Hematopoietic multipotent progenitor cell treated with erythropoietin and hydrocortisone succinate and interleukin-3 and kit ligand, for 15 days (in vitro differentiated cells): Measurements from ENCODE around the gene PPP3R1.

ENCODE experiments used
- DNase-seq: peaks from one replicate; pipeline ENCODE4 v3.0.0-alpha.2; 2015; ENCODE audit warnings: low spot score

PPP3R1 gene, protein sequence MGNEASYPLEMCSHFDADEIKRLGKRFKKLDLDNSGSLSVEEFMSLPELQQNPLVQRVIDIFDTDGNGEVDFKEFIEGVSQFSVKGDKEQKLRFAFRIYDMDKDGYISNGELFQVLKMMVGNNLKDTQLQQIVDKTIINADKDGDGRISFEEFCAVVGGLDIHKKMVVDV

DNA sequence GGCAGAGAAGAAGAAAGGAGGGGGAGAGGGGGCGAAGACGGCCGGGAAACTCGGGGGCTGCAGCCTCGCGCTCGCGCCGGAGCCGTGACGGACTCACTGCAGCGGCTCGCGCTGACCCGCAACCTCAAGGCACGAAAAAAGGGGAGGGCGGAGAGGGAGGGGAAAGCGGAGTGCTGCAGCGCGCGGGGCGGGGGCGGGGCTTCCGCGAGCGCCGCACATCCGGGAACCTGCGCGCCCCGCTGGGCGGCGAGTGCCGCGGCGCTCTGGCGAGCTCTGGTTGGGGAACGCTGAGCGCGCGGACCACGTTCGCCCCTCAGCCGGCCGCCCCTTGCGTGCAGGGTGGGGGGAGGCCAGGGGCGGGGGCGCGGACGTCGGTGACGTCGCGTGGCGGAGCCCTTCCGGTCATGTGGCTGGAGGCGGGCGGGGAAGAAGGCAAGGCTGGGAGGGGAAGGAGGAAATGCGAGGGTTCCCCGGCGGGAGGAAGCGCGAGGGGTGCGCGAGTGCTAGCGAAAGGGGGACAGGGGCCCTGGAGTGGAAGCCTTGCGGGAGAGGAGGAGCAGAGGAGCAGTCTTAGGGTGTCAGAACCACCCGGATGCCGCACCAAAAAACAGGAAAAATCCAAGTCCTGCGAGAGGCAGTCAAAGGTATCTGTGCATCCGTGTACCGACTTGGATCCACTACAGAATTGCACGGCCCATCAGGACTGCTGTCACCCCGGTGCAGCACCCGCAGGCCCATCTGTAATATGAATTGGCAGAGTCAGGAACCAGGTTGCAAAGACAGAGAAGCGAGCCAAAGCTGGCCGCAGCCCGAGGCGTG, at the start of gene PPP3R1:
TSS of gene PPP3R1 (minus strand) at position 133 of the 819 bp plus-strand sequence. CDS start 405 bp downstream, outside the sequence.
- DNase-seq = peak; percentile 94

DNA sequence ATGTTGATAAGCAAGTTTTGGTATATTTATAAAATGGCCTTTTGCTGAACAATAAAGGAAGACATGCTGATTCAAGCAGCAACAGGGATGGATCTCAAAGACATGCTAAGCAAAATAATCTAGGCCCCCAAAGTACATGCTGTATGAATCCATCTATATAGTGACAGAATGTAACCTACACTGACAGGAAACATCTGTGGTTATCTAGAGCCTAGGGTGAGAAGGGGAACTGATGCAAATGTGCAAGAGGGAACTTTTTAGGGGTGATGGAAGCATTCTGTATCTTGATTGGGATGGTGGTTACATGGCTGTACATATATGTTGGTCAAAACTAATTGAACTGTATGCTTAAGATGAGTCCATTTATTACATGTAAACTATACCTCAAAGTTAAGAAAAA, 43.2 kb upstream of the PPP3R1 start:
- no peak for DNase-seq

DNA sequence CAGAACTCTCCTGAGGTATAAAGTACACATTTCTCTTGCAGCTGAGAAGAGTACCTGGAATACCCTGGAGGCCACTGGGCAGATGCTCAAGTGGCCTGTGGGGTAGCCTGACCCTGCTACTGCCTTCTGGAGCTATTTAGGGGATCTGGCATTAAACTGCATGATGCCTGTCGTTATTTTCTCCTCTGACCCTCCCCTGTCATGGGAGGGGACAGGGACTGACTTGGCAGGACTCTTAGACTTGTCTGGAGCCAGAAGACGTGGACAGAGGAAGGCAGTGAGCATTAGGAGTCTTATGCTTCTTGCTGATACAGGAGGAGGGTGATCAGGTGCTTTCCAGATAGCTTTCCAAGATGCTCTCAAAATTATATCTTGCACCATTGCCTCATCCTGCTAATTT, 42.6 kb upstream of the PPP3R1 start:
- no peak for DNase-seq

DNA sequence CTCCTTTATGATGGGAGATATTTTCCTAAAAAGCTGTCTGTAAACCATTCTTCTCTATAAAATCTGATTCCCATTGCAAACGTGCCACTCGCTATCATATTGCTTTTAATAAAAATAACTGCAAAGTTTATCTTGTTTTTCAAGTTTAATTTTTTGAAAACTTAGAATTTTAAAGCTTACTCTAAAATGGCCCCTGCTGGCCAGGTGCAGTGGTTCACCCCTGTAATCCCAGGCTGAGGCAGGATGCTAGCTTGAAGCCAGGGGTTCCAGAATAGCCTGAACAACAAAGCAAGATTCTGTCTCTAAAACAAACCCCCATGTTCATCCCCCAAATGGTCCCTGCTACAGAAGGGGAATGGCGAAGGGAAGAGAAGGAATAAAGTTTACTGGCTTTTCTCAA, 41.9 kb upstream of the PPP3R1 start:
- DNase-seq = no peak

DNA sequence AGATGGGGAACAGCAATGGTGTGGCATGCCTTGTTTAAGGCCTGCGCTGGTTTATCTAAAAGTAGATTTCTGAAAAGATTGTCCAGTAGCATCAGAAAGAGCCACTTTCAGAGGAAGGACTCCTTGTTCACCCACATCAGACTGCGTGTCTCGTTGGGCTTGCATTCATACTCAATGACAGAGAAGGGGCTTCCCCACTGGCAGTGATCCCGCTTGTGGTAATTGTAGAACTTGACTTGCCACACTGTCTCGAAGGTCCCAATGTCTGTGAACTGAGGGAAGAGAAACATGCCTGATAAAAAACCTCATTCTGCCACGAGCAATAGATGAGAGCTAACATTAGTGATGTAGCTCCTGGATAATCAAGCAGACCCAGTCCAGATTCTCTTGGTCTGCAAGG, 41.4 kb upstream of the PPP3R1 start:
- no peak for DNase-seq

DNA sequence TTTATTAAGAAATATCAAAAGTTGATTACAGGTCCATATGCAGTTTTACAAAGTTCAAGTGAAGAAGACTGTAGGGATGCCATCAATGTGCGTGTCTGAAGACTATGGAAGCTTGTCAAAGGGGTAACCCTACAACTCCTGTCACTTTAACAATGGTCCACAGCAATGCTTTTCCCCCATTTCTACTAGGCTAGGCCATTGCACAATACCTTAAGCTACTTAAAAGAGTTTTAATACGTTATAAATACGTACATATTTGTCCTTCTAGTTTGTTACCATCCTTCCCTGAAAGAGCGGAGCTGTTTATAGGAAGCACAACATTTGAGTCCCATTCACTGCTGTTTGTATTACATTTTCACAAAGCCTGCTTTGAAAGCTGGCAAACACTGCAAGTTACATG, 40.7 kb upstream of the PPP3R1 start:
- DNase-seq = no peak

DNA sequence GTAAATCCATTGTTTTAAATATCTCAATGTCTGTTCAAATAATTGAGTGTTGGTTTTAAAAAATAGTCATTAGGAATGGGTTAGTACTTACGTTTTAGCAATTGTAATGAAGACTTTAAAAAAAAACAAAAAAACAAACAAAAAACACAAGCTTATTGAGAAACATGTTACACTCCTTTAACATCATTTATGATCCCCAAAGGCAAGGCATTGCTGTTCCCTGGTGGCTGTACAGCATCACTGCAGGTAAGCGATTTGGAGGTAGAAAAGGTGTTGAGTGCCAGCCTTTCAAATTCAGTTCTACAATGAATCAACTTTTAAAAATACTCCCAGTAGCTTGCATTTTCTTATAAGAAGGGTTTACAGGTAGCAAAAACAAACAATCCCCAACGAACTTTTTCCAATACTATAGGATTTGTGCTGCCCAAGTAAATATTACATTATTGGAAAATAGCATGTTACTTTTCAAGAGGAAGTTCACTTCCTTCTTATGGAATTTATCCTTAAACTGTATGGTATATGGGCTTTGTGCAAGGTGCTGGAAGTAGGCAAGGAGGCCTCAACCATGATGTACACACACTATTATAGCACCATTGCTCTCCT, 39.9 kb upstream of the PPP3R1 start:
- peak; percentile 76 for DNase-seq

DNA sequence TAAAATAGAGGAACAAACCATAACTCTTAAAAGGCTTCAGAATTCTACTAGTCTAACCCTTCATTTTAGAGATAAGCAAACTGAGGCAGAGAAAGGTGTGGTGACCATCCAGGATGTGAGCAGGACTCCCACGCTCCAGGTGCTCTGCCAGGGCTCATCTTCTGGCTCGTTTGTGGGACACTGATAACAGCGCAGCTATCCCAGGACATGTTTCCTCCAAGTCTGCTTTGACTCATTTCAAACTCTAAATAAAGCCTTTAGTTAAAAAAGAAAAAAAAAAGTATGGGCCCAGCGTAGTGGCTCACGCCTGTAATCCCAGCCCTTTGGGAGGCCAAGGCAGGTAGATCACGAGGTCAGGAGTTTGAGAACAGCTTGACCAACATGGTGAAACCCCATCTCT, 39.0 kb upstream of the PPP3R1 start:
- DNase-seq = no peak

DNA sequence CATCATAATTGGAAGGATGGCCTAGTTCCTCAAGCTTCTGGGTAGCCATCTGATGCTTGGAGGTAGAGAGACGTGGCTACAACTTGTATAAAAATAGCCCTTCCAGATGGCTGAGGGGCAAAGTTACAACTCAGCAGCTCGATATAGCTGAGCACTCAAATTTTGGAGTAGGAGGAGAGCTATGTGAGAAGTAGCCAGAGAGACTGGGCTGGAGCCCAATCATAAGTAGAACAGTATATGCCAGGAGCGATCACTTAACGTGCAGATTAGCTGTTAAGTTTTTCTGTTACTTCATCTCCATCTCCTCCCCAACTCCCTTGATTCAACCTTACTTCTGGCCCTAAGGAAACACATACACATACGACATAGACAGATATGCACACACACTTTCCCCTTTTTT, 38.6 kb upstream of the PPP3R1 start:
- no peak for DNase-seq

DNA sequence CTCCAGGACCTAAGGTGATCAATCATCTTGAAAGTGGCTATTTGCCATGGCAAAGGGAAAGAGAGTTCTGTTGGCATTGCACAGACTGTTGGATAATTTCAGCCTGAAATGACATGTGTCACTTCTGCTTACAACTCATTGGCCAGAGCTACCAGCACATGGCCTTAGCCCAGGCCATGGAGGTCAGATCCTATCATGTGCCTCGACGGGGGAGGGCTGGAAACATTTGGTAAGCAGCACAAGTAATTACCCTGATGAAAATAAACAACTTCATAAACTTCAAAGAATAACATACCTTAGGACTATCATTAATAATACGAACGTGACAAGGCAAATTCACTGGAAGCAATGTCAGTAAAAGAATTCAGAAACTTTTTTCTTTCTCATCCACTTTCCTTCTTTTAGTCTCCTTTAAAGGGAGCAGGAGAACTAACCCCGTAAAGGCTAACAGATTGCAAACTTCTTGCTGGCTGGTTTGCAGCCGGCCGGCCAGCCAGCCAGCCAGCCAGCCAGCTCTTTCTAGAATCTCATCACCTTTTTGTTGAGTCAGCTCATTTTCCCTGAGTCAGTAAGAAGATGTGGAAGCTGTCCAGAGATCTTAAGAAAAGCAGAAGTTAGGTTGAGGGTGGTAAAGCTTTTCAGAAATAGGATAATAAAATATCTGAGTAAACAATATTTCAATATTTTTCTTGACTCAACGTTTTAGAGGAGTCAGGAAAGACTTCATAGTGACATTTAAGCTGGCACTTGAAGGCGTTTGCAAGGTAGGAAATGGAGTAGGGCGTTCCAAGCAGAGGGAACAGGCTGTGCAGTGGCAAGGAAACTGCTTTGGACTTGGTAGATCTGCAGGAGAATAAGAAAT, 35.5 kb upstream of the PPP3R1 start:
- peak; percentile 68 for DNase-seq

DNA sequence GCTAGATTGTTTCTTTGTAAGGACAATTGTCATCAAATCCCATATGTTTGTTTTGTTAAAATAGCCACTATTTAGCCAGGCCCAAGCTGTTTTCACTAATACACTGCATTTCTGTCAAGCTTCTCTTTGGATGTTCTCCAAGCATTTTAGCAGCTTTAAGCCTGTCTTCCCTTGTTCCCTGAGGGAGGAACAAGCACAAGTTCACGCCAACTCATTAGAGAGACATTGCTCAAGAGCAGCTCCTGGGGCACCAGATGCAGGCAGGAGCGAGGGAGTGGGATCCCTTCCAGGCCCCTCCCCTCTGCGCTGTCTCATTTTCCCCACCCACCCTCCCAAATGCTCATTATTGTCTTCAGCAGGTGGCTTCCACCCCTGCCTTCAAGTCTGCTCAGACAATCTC, 32.6 kb upstream of the PPP3R1 start:
- DNase-seq = no peak

DNA sequence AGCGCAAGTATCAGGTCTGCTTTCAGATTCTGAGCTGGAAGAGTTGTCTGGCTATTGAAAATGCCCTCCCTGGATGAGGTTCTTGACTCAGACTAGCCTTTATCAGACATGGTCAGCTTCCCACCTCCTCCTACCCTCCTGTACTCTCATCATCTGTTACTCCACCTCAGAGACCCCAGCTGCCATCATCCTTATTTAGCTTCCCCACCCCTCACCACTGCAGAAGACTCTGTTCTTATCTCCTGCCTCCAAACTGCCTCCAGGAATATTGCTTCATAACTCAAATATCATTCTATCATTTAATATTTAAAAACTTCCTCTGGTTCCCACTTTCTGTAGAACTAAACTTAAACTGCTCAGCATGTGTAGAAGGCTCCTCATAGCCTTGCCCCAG, 31.1 kb upstream of the PPP3R1 start:
- peak; percentile 30 for DNase-seq

DNA sequence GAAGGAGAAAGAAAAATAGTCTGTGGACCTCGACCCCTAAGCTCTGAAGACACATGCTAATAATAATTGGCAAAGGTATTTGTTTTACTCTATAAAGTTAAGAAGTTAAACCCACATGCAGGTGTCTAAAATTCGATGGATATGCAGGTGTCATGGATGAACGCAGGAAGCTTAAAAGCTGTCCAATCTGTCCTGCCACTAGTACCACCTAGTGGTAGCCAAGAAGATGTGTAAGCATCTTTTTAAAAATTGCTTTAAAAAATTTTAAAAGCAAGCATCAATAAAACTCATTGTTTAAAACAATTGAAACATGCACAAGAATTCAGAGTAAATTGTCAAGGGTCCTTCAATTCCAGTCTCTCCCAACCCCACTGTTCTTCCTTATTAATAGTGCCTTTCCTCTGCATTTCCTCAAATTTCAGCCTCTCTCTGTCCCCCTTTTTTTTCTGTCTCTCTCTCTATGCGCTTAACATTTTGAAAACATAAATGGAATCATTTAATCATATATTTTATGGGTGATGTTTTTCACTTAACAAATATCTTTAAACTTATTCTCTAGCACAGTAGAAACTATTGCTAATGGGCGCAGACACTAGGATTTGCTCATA, 30.6 kb upstream of the PPP3R1 start:
- DNase-seq = peak; percentile 71

DNA sequence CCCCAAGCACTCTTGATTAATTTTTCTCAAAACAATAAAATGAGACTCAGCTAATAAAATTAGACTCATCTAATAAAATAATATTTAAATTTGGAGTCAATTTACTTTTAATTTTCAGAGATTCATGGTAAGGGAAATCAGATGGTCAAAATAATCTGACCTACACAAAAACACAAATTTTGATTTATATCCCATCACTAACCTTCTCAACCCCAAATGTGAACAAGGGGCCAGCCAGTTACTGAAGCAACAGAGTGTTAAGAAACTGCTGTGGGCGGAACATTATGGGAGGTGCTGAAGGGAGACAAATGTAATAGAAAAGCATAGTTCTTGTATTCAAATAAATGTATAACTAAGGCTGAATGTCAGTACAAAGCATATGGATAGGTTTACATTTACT, 28.5 kb upstream of the PPP3R1 start:
- DNase-seq = no peak

DNA sequence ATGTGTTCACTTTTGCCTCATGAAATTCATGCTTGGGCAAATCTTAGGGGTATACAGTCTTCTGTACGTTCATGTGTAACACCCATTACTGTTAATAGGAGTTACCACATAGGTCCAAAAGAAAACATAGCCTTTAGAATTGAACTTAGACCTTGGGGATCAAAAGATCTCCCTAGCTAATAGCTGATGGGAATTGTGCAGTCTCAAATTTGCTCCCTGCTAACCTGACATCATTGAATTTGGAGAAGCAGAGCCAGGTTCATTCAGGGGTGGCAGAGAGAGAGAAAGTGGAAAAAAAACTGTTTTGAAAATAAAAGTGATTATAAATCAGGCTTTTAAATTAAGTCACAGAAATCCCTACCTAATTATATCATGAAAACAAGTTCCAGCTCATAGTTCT, 28.0 kb upstream of the PPP3R1 start:
- DNase-seq = no peak

DNA sequence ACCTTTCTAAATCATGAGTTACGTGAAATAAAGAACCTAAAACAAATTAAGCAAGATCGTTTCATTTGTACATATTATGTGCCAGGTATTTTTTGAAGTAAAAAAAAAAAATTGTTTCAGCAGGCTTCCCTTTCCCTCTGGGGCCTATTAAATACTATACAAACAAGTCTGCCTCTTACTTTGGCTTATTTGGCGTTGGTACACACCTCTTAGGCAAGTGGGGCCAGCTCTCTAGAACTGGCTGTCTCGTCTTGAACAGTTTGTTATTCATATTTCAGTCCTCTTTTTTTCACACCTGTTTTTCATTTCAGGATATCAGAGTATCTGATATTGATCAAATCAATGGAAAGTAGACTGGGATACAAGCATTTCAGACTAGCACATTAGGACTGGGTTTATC, 27.4 kb upstream of the PPP3R1 start:
- no peak for DNase-seq

DNA sequence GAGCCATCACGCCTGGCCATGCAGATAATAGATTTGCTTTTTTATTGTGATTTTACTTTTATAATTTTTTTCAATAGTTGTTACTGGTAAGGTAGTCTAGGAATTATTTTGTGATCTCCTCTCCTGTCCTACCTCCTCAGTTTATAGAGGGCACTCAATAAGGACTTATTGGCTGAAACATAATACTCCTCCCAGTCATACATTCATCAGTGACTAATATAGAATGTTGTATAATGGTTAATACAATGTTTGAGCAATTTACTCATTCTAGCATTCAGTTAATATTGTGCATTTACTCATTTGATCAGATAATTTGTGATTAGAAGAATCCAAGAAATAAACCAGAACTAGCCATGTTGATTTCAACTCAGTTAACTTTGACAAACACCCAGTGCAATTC, 25.8 kb upstream of the PPP3R1 start:
- no peak for DNase-seq

DNA sequence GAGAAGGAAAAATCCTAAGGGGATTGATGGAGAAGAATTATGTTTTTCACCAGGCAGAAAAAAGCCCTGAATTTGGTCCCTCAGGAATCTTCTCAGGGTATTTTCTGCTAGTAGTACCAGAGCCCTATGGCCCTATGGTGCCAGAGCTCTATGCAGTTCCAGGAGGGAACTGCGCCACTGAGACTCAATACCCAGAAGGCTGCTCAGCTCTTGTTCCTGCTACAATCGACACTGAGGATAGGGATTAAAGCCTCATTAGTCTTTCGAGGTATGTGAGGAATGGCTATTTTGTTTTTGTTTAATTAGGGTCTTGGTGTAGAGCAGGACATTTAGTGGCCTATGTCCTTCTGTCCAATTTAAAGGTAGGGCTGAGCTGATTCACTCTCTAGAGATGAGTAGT, 21.7 kb upstream of the PPP3R1 start:
- DNase-seq = no peak

DNA sequence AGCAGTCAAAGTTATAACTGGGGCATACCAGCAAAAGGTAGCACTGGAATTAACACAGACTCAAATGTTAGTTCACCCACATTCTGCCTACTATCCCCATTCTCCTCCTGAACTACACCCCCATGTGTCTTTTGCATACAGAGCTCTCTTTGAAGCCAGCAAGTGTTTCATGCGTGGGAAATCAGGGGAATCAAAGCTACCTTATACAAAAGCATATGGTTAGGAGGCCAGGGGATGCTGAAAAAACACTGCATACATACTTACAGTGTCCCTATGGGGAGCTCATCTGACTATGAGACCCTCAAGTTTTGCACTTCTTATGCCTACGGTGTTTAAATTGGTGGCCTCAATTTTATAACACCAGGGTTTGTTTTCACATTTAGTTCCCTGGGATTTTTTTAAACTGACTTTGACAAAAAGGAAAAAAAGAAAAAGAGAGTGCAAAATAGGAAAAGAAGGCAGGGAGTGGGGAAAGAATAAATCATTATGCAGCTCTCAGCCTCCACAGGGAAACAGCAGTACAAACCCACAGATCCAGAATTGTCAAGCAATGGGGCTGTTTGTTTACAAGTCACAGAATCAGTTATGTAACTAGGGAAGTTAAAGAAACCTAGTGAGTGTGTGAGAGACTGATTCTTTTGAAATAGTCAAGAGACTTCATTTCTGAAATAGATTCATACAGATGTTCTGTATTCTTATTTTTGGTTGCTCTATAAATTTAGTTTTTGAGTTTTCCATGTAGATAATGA, 20.1 kb upstream of the PPP3R1 start:
- no peak for DNase-seq

DNA sequence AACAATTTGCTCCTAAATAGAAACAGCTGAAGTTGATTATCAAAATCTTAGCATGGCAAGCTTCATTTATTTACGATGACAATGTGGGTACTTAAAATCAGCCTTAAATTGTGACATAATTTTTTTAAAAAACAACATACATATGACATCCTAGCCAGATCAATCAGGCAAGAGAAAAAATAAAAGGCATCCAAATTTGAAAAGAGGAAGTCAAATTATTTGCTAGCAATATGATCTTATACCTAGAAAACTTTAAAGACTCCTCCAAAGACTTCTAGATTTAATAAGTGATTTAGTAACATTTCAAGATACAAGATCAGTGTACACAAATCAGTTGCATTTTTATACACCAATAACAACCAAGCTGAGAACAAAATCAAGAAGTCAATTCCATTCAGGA, 14.3 kb upstream of the PPP3R1 start:
- no peak for DNase-seq

DNA sequence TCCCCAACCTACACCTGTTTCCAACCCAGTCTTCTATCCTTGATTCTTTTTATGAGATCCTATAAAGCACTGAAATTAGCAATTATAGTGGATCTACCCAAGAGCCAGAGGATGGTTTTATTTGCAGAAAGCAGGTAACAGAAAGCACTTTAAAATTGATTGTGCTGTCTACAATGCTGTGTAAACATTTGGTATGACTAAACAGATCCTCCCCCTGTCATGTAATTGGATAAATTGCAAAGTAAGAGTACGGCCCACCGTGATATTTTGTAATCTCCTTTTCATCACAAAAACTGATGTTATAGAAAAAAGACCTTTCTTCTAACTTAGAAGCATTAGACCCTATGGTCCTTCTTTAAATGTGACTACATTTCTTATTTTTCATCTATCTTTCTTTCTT, 11.3 kb upstream of the PPP3R1 start:
- DNase-seq = no peak
